GM10248 (cell line): Measurements from ENCODE around the gene KRT13.

Source experiments
- CTCF ChIA-PET: fragments of 300-600 bp; sonication (Branson Sonifier 250); formaldehyde crosslinking; extraction: SDS; loops from one replicate; lab custom pipeline; 2021; ENCODE audit warnings: antibody characterized with exemption; lab: Yijun Ruan, JAX
- POLR2A ChIA-PET: fragments of 350-650 bp; sonication (Branson Sonifier 250); formaldehyde crosslinking; extraction: SDS; loops from one replicate; lab custom pipeline; 2020; ENCODE audit warnings: antibody characterized with exemption; lab: Yijun Ruan, JAX
- DNase-seq: peaks from one replicate; pipeline ENCODE4 v3.0.0; 2012; ENCODE audit errors: extremely low spot score
- TF ChIP-seq, protein P1 (sequence below): IDR thresholded peaks from 2 replicates; pipeline ENCODE4 v1.5.1; 2012; ENCODE audit warnings: mild to moderate bottlenecking, low read depth; ENCODE audit errors: extremely low read depth, missing control alignments, control extremely low read depth

Gene KRT13

GRCh38 chr17:41510251-41511065 is 5.0 kb upstream of the KRT13 start:
- TF ChIP-seq, protein P1, sequence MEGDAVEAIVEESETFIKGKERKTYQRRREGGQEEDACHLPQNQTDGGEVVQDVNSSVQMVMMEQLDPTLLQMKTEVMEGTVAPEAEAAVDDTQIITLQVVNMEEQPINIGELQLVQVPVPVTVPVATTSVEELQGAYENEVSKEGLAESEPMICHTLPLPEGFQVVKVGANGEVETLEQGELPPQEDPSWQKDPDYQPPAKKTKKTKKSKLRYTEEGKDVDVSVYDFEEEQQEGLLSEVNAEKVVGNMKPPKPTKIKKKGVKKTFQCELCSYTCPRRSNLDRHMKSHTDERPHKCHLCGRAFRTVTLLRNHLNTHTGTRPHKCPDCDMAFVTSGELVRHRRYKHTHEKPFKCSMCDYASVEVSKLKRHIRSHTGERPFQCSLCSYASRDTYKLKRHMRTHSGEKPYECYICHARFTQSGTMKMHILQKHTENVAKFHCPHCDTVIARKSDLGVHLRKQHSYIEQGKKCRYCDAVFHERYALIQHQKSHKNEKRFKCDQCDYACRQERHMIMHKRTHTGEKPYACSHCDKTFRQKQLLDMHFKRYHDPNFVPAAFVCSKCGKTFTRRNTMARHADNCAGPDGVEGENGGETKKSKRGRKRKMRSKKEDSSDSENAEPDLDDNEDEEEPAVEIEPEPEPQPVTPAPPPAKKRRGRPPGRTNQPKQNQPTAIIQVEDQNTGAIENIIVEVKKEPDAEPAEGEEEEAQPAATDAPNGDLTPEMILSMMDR, result no peak
- CTCF ChIA-PET, result no interaction called here
- POLR2A ChIA-PET, result no interaction called here
- DNase-seq, result no peak

DNA sequence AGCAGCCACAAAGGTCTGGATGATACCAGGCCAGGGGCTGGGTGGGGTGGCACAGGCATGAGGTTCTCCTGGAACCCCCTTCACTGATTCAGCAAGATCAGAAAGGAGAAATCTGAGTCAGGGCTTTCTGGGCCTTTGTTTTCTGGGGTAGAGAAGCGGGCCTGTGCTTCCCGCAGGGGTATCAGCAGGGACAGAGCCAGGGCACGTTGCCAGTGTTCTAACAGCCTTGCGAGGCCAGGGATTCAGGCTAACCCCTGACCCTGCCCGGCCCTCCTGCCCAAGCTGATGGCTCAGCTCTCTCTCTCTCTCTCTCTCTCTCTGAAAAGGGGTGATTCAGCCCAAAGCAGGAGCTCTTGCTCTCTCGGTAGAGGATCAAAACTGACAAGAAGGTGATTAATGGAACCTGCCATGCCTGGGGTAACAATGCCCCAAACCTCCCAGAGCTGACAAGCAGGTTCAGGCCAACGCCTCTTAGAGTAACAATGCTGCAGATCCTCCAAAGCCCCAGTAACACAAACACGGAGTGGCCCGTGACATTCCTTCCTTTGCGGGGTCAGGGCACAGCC is 2.0 kb upstream of the KRT13 start:
- DNase-seq, result no peak
- ChIA-PET CTCF (interaction anchor here (0.9 to 1.1 kb wide), 2 partner anchors 41 to 42 kb away, joined by 3 to 4 read pairs; no protein-coding TSS in a partner anchor), POLR2A (no interaction called here)
- TF ChIP-seq, protein P1, result no peak

DNA sequence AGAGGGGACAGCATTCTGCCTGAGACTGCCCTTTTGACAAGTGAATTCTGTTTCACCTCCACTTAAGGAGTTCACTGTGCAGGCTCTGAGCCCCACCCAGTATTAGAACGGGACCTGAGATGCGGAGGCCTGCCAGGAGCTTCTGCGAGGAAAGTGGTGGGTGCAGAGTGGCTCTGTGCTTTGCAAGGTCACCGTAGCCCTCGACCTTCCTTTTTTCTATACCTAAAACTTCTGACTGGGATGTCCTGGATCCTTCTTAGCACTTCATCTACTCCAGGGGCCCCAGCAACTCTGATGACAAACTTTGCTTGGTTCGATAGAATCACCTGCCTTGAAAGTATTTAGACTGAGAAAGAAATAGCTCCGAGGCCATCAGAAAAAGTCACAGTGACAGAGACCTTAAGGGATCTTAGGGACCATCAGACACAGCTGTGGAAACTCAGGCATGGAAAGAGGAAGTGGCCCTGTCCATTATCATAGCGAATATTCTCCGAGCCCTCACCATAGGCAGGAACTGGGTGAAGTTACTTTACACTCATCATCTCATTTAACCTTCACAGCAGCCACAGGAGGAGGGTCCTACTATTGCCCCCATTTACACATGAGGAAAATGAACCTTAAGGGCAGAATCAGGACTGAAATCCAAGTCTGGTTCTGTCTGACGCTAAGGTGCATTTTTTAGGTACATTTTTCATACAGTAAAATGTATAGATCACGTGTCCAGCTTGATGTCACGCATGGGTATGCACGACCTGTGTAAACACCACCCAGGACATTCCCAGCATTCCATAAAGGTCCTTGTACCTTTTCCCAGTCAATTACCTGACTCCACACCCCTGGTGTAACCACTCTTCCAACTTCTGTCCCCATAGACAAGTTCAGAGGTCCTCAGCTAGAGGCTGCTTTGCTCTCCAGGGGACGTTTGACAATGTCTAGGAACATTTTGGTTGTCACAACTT is 676 bp upstream of the KRT13 start:
- POLR2A ChIA-PET, result no interaction called here

DNA sequence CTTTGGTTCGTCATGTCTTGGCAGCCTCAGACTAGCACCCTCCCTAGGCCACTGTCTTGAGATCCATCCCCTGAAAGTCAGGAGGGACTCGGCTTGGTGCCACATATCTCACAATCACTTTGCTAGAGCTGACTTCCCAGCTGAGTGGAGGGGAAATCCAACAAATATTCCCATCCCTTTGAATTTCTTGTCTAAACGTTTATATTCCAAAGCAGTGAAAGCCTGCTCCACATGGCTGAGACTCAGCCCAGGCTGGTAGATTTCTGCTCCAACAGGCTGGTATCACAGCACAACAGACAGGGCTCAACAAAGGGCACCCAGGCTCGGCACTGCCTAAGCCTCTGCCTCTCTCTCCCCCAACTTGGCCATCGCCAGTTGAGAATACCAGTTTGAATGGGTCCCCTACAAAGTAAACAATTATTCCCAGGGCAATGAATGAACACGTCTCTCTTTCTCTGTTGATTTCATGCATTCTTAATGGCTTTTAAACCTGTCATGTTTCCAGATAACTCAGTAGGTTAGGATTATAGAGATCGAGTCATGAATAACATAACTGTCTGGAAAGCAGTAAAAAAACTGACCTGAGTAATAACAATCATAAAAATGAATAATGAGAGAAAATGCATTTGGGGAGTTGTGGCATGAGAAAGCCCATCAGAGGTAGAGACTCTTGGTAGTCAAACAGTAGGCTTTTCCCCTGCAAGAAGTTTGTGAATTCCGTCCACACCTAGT is 1.0 kb downstream of the KRT13 start:
- POLR2A ChIA-PET, result no interaction called here
- DNase-seq, result no peak
- CTCF ChIA-PET, result no interaction called here
- TF ChIP-seq, protein P1, result no peak

More for the DNA sequence above, 676 bp upstream of the KRT13 start:
- CTCF ChIA-PET, result interaction anchor here (0.9 to 1.1 kb wide), 2 partner anchors 44 to 161 kb away, joined by 3 to 4 read pairs; no protein-coding TSS in a partner anchor
- DNase-seq, result no peak
- TF ChIP-seq, protein P1, result no peak

DNA sequence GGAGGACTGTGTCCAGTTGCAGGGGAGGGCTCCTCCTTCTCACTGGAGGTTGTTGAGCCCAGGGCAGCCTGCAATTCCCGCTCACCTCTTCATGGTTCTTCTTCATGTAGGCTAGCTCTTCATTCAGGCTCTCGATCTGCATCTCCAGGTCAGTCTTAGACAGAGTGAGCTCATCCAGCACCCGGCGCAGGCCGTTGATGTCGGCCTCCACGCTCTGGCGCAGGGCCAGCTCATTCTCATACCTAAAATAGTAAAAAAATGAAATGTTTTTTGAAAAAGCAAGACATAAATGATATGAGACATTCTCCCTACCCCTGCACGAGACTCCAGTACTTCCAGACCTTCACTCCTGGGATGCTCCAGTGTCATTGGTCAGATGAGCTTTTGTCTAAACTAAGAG is 2.2 kb downstream of the KRT13 start:
- POLR2A ChIA-PET, result no interaction called here
- DNase-seq, result no peak

More for the DNA sequence above, 2.2 kb downstream of the KRT13 start:
- CTCF ChIA-PET, result no interaction called here
- TF ChIP-seq, protein P1, result no peak
